H1 (cell line): ENCODE data around the gene RCC2. TPM values are rescaled to one million over a fixed set of nuclear protein-coding genes. Genes with fewer than 3 reads are reported as not detected.

Source experiments
- CTCF ChIA-PET: fragments of 300-600 bp; sonication (Branson Sonifier 250); formaldehyde crosslinking; loops from one replicate; lab custom pipeline; 2021; ENCODE audit not compliant: partially characterized antibody; lab: Charles Lee
- POLR2A ChIA-PET: fragments of 300-600 bp; sonication (Branson Sonifier 250); formaldehyde crosslinking; loops from one replicate; lab custom pipeline; 2021; ENCODE audit warnings: inconsistent platforms; ENCODE audit not compliant: partially characterized antibody; lab: Charles Lee
- DNase-seq, 2 experiments: peaks; one replicate each; pipeline versions ENCODE4 v3.0.0 to v3.0.0-alpha.2; 2010 to 2022; ENCODE audit warnings: low spot score in 2 of 2, low read depth in 1 of 2, mixed read lengths in 1 of 2
- FAIRE-seq: peaks from 2 replicates; lab custom pipeline; 2011; peaks lifted over from hg19 to GRCh38; lab: Jason Lieb, UNC
- H2AFZ ChIP-seq: 2 replicates; pipeline ENCODE4 v1.8.1; 2012; ENCODE audit warnings: low read length, inconsistent platforms
- H2AK5ac ChIP-seq: 2 replicates; pipeline ENCODE4 v1.6.1; 2013; ENCODE audit warnings: low read depth, low read length
- H2BK120ac ChIP-seq: replicated peaks from 2 replicates; pipeline ENCODE3; 2013; ENCODE audit warnings: low read depth, low read length, inconsistent platforms
- H2BK12ac ChIP-seq: 2 replicates; pipeline ENCODE4 v1.6.1; 2013; ENCODE audit warnings: low read depth, low read length
- H2BK15ac ChIP-seq: 2 replicates; pipeline ENCODE4 v1.6.1; 2013; ENCODE audit warnings: low read length
- H2BK20ac ChIP-seq: 2 replicates; pipeline ENCODE4 v1.6.1; 2013; ENCODE audit warnings: low read length
- H2BK5ac ChIP-seq: 2 replicates; pipeline ENCODE4 v1.6.1; 2013; ENCODE audit warnings: low read depth, low read length
- H3K14ac ChIP-seq: 2 replicates; pipeline ENCODE4 v1.6.1; 2013; ENCODE audit warnings: inconsistent platforms; ENCODE audit not compliant: insufficient read length
- H3K18ac ChIP-seq: 2 replicates; pipeline ENCODE4 v1.6.1; 2013; ENCODE audit warnings: low read length; ENCODE audit errors: extremely low read depth
- H3K23ac ChIP-seq: 2 replicates; pipeline ENCODE4 v1.6.1; 2013; ENCODE audit warnings: inconsistent platforms; ENCODE audit not compliant: insufficient read length
- H3K23me2 ChIP-seq: 2 replicates; pipeline ENCODE4 v1.6.1; 2013; ENCODE audit warnings: low read depth, low read length
- H3K27ac ChIP-seq: 2 replicates; pipeline ENCODE4 v1.6.1; 2011; ENCODE audit warnings: low read depth, low read length, inconsistent platforms
- H3K27me3 ChIP-seq, 4 experiments: replicated peaks in 1 of 4; 1 replicate in 1 of 4; 2 replicates in 3 of 4; pipeline versions ENCODE4 v1.6.1 to v1.8.1; 2011 to 2013; ENCODE audit warnings: low read length in 3 of 4, mild to moderate bottlenecking in 3 of 4, inconsistent platforms in 2 of 4, mixed read lengths in 2 of 4, moderate library complexity in 1 of 4; ENCODE audit not compliant: control insufficient read depth in 3 of 4, insufficient read depth in 3 of 4; ENCODE audit errors: extremely low read depth in 1 of 4
- H3K36me3 ChIP-seq, 4 experiments: 2 replicates each; pipeline versions ENCODE4 v1.6.1 to v1.8.1; 2011 to 2013; ENCODE audit warnings: mild to moderate bottlenecking in 4 of 4, low read length in 3 of 4, moderate library complexity in 2 of 4, control low read depth in 1 of 4, inconsistent platforms in 1 of 4; ENCODE audit not compliant: insufficient read depth in 4 of 4, control insufficient read depth in 2 of 4
- H3K4ac ChIP-seq: replicated peaks from 2 replicates; pipeline ENCODE3; 2013; ENCODE audit warnings: low read length, low read depth, mixed read lengths, inconsistent platforms; ENCODE audit not compliant: insufficient read length
- H3K4me1 ChIP-seq, 4 experiments: replicated peaks in 1 of 4; 1 replicate in 1 of 4; 2 replicates in 3 of 4; pipeline versions ENCODE4 v1.6.1 to v1.8.1; 2011 to 2013; ENCODE audit warnings: low read length in 3 of 4, inconsistent platforms in 2 of 4, mixed read lengths in 1 of 4; ENCODE audit not compliant: insufficient read depth in 4 of 4, control insufficient read depth in 3 of 4
- H3K4me2 ChIP-seq, 2 experiments: 2 replicates each; pipeline versions ENCODE4 v1.6.1 to v1.8.1; 2011 to 2013; ENCODE audit warnings: low read depth in 2 of 2, low read length in 2 of 2, control low read depth in 1 of 2, inconsistent platforms in 1 of 2, mild to moderate bottlenecking in 1 of 2; ENCODE audit not compliant: insufficient read depth in 1 of 2
- H3K4me3 ChIP-seq, 4 experiments: fragments of 200-600, 300-600 bp in 1 of 4; sonication (generic), shearing (Covaris generic), sonication (Bioruptor Twin) in 1 of 4; 2 replicates each; pipeline versions ENCODE4 v1.5.1 to v1.8.1; 2011 to 2016; ENCODE audit warnings: low read length in 4 of 4, low read depth in 3 of 4, control low read depth in 2 of 4, inconsistent platforms in 2 of 4, mild to moderate bottlenecking in 2 of 4, mixed read lengths in 1 of 4, moderate library complexity in 1 of 4; ENCODE audit not compliant: insufficient read depth in 2 of 4; ENCODE audit errors: extremely low read depth in 1 of 4
- H3K56ac ChIP-seq: replicated peaks from 2 replicates; pipeline ENCODE3; 2013; ENCODE audit warnings: low read depth, mild to moderate bottlenecking, mixed read lengths, low read length, inconsistent platforms; ENCODE audit not compliant: insufficient read length
- H3K79me1 ChIP-seq: 2 replicates; pipeline ENCODE4 v1.6.1; 2013; ENCODE audit warnings: low read depth, low read length, control low read depth
- H3K79me2 ChIP-seq, 2 experiments: 2 replicates each; pipeline versions ENCODE4 v1.6.1 to v1.8.1; 2012 to 2013; ENCODE audit warnings: low read length in 2 of 2, mild to moderate bottlenecking in 2 of 2, inconsistent platforms in 1 of 2; ENCODE audit not compliant: insufficient read depth in 2 of 2, control insufficient read depth in 1 of 2
- H3K9ac ChIP-seq, 4 experiments: replicated peaks in 1 of 4; 1 replicate in 1 of 4; 2 replicates in 3 of 4; pipeline versions ENCODE4 v1.6.1 to v1.8.1; 2011 to 2013; ENCODE audit warnings: low read depth in 3 of 4, low read length in 3 of 4, control low read depth in 2 of 4, mild to moderate bottlenecking in 2 of 4, moderate library complexity in 2 of 4, inconsistent platforms in 1 of 4; ENCODE audit errors: extremely low read depth in 1 of 4
- H3K9me3 ChIP-seq, 2 experiments: 2 replicates each; pipeline versions ENCODE4 v1.6.1 to v1.8.1; 2012 to 2013; ENCODE audit warnings: mild to moderate bottlenecking in 2 of 2, moderate library complexity in 2 of 2, control low read depth in 1 of 2, inconsistent platforms in 1 of 2, low read depth in 1 of 2, low read length in 1 of 2, mixed read lengths in 1 of 2; ENCODE audit not compliant: insufficient read depth in 2 of 2
- H4K20me1 ChIP-seq, 2 experiments: replicated peaks in 1 of 2; 2 replicates each; pipeline versions ENCODE3 to v1.8.1; 2011 to 2013; ENCODE audit warnings: inconsistent platforms in 2 of 2, low read length in 2 of 2, mild to moderate bottlenecking in 1 of 2; ENCODE audit not compliant: insufficient read depth in 2 of 2, control insufficient read depth in 1 of 2
- H4K5ac ChIP-seq: 2 replicates; pipeline ENCODE4 v1.6.1; 2013; ENCODE audit warnings: low read length, low read depth, mixed read lengths, inconsistent platforms; ENCODE audit not compliant: insufficient read length
- H4K8ac ChIP-seq: 2 replicates; pipeline ENCODE4 v1.8.0; 2013; ENCODE audit warnings: mild to moderate bottlenecking, moderate library complexity, low read length, inconsistent platforms; ENCODE audit not compliant: insufficient read depth; ENCODE audit errors: extremely low read depth
- H4K91ac ChIP-seq: replicated peaks from 2 replicates; pipeline ENCODE3; 2013; ENCODE audit warnings: low read length, mixed read lengths, inconsistent platforms; ENCODE audit not compliant: insufficient read length
- CTBP2 ChIP-seq: IDR thresholded peaks from 2 replicates; pipeline ENCODE4 v1.7.0; 2011; ENCODE audit warnings: borderline replicate concordance, mild to moderate bottlenecking, moderate library complexity, mixed read lengths, low read length; ENCODE audit not compliant: insufficient read depth, insufficient read length
- EGR1 ChIP-seq: IDR thresholded peaks from 2 replicates; pipeline ENCODE4 v1.6.1; 2011; ENCODE audit warnings: low read depth, low read length, borderline replicate concordance
- FOSL1 ChIP-seq: IDR thresholded peaks from 2 replicates; pipeline ENCODE4 v1.6.1; 2011; ENCODE audit warnings: mild to moderate bottlenecking, low read depth, low read length, moderate library complexity; ENCODE audit not compliant: insufficient read depth
- GABPA ChIP-seq: IDR thresholded peaks from 2 replicates; pipeline ENCODE4 v1.6.1; 2011; ENCODE audit warnings: mild to moderate bottlenecking, low read length, moderate library complexity, borderline replicate concordance; ENCODE audit not compliant: insufficient read depth
- JUND ChIP-seq: IDR thresholded peaks from 2 replicates; pipeline ENCODE4 v1.6.1; 2011; ENCODE audit warnings: mild to moderate bottlenecking, improper control_type of control experiment, low read length
- KDM4A ChIP-seq: IDR thresholded peaks from one replicate; pipeline ENCODE4 v1.7.1; 2012; ENCODE audit warnings: low read depth, mild to moderate bottlenecking, moderate library complexity, low read length, inconsistent platforms; ENCODE audit not compliant: severe bottlenecking
- NANOG ChIP-seq: IDR thresholded peaks from 2 replicates; pipeline ENCODE4 v1.6.1; 2011; ENCODE audit warnings: low read length, low read depth, mild to moderate bottlenecking, inconsistent platforms; ENCODE audit not compliant: insufficient read depth, poor library complexity, severe bottlenecking
- SAP30 ChIP-seq: fragments of 300-600 bp; sonication (generic); IDR thresholded peaks from 2 replicates; pipeline ENCODE4 v1.7.1; 2012; ENCODE audit warnings: low read length, moderate library complexity, mild to moderate bottlenecking, inconsistent platforms; ENCODE audit not compliant: insufficient read depth, insufficient replicate concordance
- TAF1 ChIP-seq: IDR thresholded peaks from 2 replicates; pipeline ENCODE4 v1.6.1; 2011; ENCODE audit warnings: mild to moderate bottlenecking, low read depth, low read length
- WGBS, 2 experiments: shearing (Covaris generic) in 1 of 2; methylation state at CpG; one replicate each; pipeline versions ENCODE4 v1.1.6 to v1.1.7; 2013 to 2015; ENCODE audit warnings: low lambda C conversion rate in 2 of 2, mixed read lengths in 2 of 2, inconsistent platforms in 1 of 2, low coverage in 1 of 2, missing lambda C conversion rate in 1 of 2; ENCODE audit not compliant: insufficient replicate concordance in 2 of 2, insufficient coverage in 1 of 2, insufficient read length in 1 of 2; ENCODE audit errors: extremely low coverage in 1 of 2, missing lambda C conversion rate in 1 of 2; 5-methylcytosine and 5-hydroxymethylcytosine counted together
- polyA plus RNA-seq, 7 experiments: library from polyadenylated mRNA; depleted of rRNA in 3 of 7; stranded (reverse) in 5 of 7; unstranded in 2 of 7; fragments of >200 nt in 5 of 7; fragments of 200-250 nt in 2 of 7; gene quantifications; 1 replicate in 5 of 7; 2 replicates in 1 of 7; 4 replicates in 1 of 7; pipeline versions ENCODE4 v1.2.1 to v1.2.3, GENCODE V29; 2011 to 2013; ENCODE audit warnings: missing spikeins in 2 of 7, mixed read lengths in 2 of 7
- total RNA-seq: library from RNA; stranded (reverse); fragmentation: NEBNext Ultra II Directional; extraction: Animal tissue kit (Norgen Biotek cat#: 25700); gene quantifications from 2 replicates; pipeline ENCODE4 v1.2.1, GENCODE V29; 2021

Gene RCC2
- total and polyA plus RNA-seq, 2 of the 8 experiments (the other 6 are each of a cell fraction or from before 2014, with no cell fraction given) = 229 to 455 TPM

DNA sequence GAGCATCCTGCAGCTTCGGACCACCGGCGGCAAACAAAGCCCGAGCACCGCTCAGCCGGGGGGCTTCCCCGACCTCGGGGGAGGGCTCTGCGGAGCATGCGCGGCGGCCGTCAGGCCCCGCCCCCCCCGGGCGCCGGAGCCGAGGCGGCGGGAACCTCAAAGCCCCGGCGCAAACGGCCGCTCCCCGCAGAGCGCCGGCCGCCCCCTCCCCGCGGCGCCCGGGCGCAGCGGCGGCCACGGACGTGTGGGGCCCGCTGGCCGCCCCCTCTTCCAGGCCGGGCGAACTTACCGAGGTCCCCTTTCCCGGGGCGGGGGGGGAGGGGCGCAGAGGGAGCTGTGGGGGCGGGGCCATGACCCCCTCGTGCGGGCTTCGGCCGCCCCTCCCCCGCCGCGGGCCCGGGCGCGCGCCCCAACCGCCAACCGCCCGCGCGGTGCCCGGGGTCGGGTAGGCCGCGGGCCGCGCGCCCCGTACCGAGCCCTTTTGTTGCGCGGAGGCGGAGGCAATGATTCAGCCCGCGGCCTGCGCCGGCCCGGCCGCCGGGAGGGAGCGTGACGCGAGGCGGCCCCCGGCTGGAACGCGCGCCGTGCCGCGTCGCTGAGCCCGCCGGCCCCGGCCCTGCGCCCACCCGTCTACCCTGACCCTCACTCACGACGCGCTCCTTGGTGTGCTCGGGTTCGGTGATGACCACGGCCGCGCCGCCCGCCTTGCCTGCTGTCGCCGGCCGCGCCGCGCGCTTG is 1.7 kb downstream of the RCC2 start:
- no peak overlapping the region for H2BK15ac ChIP-seq
- no peak overlapping the region for H2BK20ac ChIP-seq
- ChIA-PET CTCF (interaction anchor here (0.6 to 3.2 kb wide), 4 partner anchors 14 to 51 kb away, joined by 3 to 20 read pairs (median 4); no protein-coding TSS in a partner anchor), POLR2A (interaction anchor here (0.8 to 12.4 kb wide), 23 partner anchors 9 to 197 kb away, joined by 3 to 155 read pairs (median 5); no protein-coding TSS in a partner anchor)
- peak overlapping the region; percentile 86 for H3K18ac ChIP-seq
- H3K23me2 ChIP-seq = peaks cover 23% of the 10 kb centered on the region
- H3K56ac ChIP-seq = peak overlapping the region; percentile 86
- H3K4me1 ChIP-seq = peaks cover 34 to 56% (median 48%) of the 10 kb centered on the region in 4 experiments
- FAIRE-seq (no peak), DNase-seq (peak in 1 of 2 experiments; percentile 70)
- no peaks in the 10 kb centered on the region for H3K9me3 ChIP-seq
- H4K20me1 ChIP-seq = peaks cover 7 to 22% of the 10 kb centered on the region in 2 experiments
- peak overlapping the region; percentile 87 to 93 for H3K4me2 ChIP-seq
- peaks cover 35 to 66% of the 10 kb centered on the region in 2 experiments for H3K79me2 ChIP-seq
- H3K23ac ChIP-seq = no peak overlapping the region
- no peak overlapping the region for H2BK12ac ChIP-seq
- no peak overlapping the region for H2BK120ac ChIP-seq
- H3K79me1 ChIP-seq = peaks cover 12% of the 10 kb centered on the region
- peak overlapping the region; percentile 81; the same call in 1 of the 2 replicates for H2BK5ac ChIP-seq
- no peak overlapping the region for H2AFZ ChIP-seq
- peak overlapping the region; percentile 94 for H3K27ac ChIP-seq
- no peak overlapping the region for H3K4ac ChIP-seq
- H3K27me3 ChIP-seq = peaks cover 0 to 6% (median 4%) of the 10 kb centered on the region in 4 experiments; a peak in 4 of 7 replicates
- no peak overlapping the region for H3K14ac ChIP-seq
- H2AK5ac ChIP-seq = no peak overlapping the region
- H3K4me3 ChIP-seq = peak overlapping the region; percentile 83 to 98 (median 90)
- peaks cover 0 to 52% (median 11%) of the 10 kb centered on the region in 4 experiments; a peak in 6 of 8 replicates for H3K36me3 ChIP-seq
- H4K91ac ChIP-seq = no peak overlapping the region
- H4K5ac ChIP-seq = peak overlapping the region; percentile 59
- H3K9ac ChIP-seq = peak overlapping the region; percentile 91 to 100 (median 94)
- peak overlapping the region; percentile 93; the same call in 1 of the 2 replicates for H4K8ac ChIP-seq
- 1% methylated on average over 16 of the region's 115 CpGs; no CpG with 5 or more reads in 1 of the 2 experiments for WGBS, 2 experiments
- TF ChIP-seq CTBP2 (no peak), EGR1 (0 out of 2 replicates have a peak, but pooled peaks have one; percentile 11), SAP30 (no peak), NANOG (no peak), KDM4A (no peak), TAF1 (peak; percentile 32; the same call in 1 of the 2 replicates), FOSL1 (no peak), JUND (no peak), GABPA (no peak)
